ENCODE data around the gene NUF2. TPM values are rescaled to one million over a fixed set of nuclear protein-coding genes. Genes with fewer than 3 reads are reported as not detected.

The NUF2 gene
- polyA plus RNA-seq, 1 donor (not counting 4 experiments of a cell fraction or from before 2014, with no cell fraction given), result 10.6 TPM

GRCh38 chr1:163347106-163347505 is 25.4 kb downstream of the NUF2 start:
- no peaks in the 10 kb centered on the region for H3K27me3 ChIP-seq (ENCODE audit: control insufficient read depth, extremely low read depth, insufficient read depth, low read length)
- no peak overlapping the region for H3K9ac ChIP-seq (ENCODE audit: control insufficient read depth, extremely low read depth, insufficient read depth, low read length)
- no peaks in the 10 kb centered on the region for H3K9me3 ChIP-seq (ENCODE audit: control insufficient read depth, low read depth, low read length)
- H3K27ac ChIP-seq (ENCODE audit: control insufficient read depth, insufficient read depth, low read length), result no peak overlapping the region
- no peaks in the 10 kb centered on the region for H4K20me1 ChIP-seq (ENCODE audit: control insufficient read depth, extremely low read depth, insufficient read depth, low read length)
- H3K4me3 ChIP-seq (ENCODE audit: control insufficient read depth in 2 of 3, extremely low read depth in 1 of 3, insufficient read depth in 2 of 3, low read depth in 1 of 3, low read length in 3 of 3), result no peak overlapping the region
- H3K36me3 ChIP-seq (ENCODE audit: control insufficient read depth in 2 of 2, extremely low read depth in 1 of 2, insufficient read depth in 2 of 2, low read length in 2 of 2), result no peaks in the 10 kb centered on the region
- H3K4me1 ChIP-seq (ENCODE audit: control insufficient read depth, extremely low read depth, insufficient read depth, low read length), result no peaks in the 10 kb centered on the region
- H3K4me2 ChIP-seq (ENCODE audit: control insufficient read depth, extremely low read depth, insufficient read depth, low read depth, low read length), result no peak overlapping the region
- no peak overlapping the region for H2AFZ ChIP-seq (ENCODE audit: control insufficient read depth, low read length)
- dilution Hi-C loops (cut with MboI; ENCODE audit: extremely low pct_ligation_motif_present, low sequenced_read_pairs), result no loop called here
- H3K9me1 ChIP-seq (ENCODE audit: control insufficient read depth, extremely low read depth, insufficient read depth, low read length), result no peaks in the 10 kb centered on the region
- DNase-seq (ENCODE audit: low read depth, low spot score) (no peak), FAIRE-seq (no peak)
- TF ChIP-seq EZH2 (IDR thresholded peaks at IDR 0.05; ENCODE audit: low read length), result no peak
- TF ChIP-seq CTCF (optimal IDR thresholded peaks at IDR 0.05 in 1 of 3, IDR thresholded peaks at IDR 0.05 in 1 of 3, conservative IDR thresholded peaks at IDR 0.05 in 1 of 3; ENCODE audit: extremely low read depth in 1 of 3, insufficient read depth in 2 of 3, low read length in 3 of 3), result no peak
- no peaks in the 10 kb centered on the region for H3K79me2 ChIP-seq (ENCODE audit: control insufficient read depth, insufficient read depth, low read length)

- dilution Hi-C loops (cut with MboI; ENCODE audit: extremely low pct_ligation_motif_present, low sequenced_read_pairs), result no loop called here
- Histone ChIP-seq H3K9me3 (ENCODE audit: control insufficient read depth, low read depth, low read length) (no peaks in the 10 kb centered on the region), H3K79me2 (ENCODE audit: control insufficient read depth, insufficient read depth, low read length) (no peaks in the 10 kb centered on the region), H3K27ac (ENCODE audit: control insufficient read depth, insufficient read depth, low read length) (no peak overlapping the region), H3K9ac (ENCODE audit: control insufficient read depth, extremely low read depth, insufficient read depth, low read length) (no peak overlapping the region), H3K27me3 (ENCODE audit: control insufficient read depth, extremely low read depth, insufficient read depth, low read length) (no peaks in the 10 kb centered on the region), H3K9me1 (ENCODE audit: control insufficient read depth, extremely low read depth, insufficient read depth, low read length) (no peaks in the 10 kb centered on the region), H3K4me1 (ENCODE audit: control insufficient read depth, extremely low read depth, insufficient read depth, low read length) (no peaks in the 10 kb centered on the region), H2AFZ (ENCODE audit: control insufficient read depth, low read length) (no peak overlapping the region), H4K20me1 (ENCODE audit: control insufficient read depth, extremely low read depth, insufficient read depth, low read length) (no peaks in the 10 kb centered on the region), H3K4me3 (ENCODE audit: control insufficient read depth in 2 of 3, extremely low read depth in 1 of 3, insufficient read depth in 2 of 3, low read depth in 1 of 3, low read length in 3 of 3) (no peak overlapping the region), H3K36me3 (ENCODE audit: control insufficient read depth in 2 of 2, extremely low read depth in 1 of 2, insufficient read depth in 2 of 2, low read length in 2 of 2) (no peaks in the 10 kb centered on the region), H3K4me2 (ENCODE audit: control insufficient read depth, extremely low read depth, insufficient read depth, low read depth, low read length) (no peak overlapping the region)
- FAIRE-seq (no peak), DNase-seq (ENCODE audit: low read depth, low spot score) (no peak)
- TF ChIP-seq CTCF (optimal IDR thresholded peaks at IDR 0.05 in 1 of 3, IDR thresholded peaks at IDR 0.05 in 1 of 3, conservative IDR thresholded peaks at IDR 0.05 in 1 of 3; ENCODE audit: extremely low read depth in 1 of 3, insufficient read depth in 2 of 3, low read length in 3 of 3), result no peak
- no peak for TF ChIP-seq EZH2 (IDR thresholded peaks at IDR 0.05; ENCODE audit: low read length)
Measured at GRCh38 chr1:163351912-163352311, 30.2 kb downstream of the NUF2 start.

All from keratinocyte (primary cell).